Fibroblast of skin of left quadriceps (primary cell): ENCODE measurements around the gene INTS3.
"Not testable (repeated sequence)": the region's sequence is repeated elsewhere in the genome, so short reads cannot be mapped to it uniquely, and the experiment has no call there.

Experiments
- DNase-seq, 2 experiments: peaks; one replicate each; pipeline ENCODE4 v3.0.0-alpha.2; 2013; ENCODE audit warnings: low read depth in 2 of 2

INTS3 gene

DNA sequence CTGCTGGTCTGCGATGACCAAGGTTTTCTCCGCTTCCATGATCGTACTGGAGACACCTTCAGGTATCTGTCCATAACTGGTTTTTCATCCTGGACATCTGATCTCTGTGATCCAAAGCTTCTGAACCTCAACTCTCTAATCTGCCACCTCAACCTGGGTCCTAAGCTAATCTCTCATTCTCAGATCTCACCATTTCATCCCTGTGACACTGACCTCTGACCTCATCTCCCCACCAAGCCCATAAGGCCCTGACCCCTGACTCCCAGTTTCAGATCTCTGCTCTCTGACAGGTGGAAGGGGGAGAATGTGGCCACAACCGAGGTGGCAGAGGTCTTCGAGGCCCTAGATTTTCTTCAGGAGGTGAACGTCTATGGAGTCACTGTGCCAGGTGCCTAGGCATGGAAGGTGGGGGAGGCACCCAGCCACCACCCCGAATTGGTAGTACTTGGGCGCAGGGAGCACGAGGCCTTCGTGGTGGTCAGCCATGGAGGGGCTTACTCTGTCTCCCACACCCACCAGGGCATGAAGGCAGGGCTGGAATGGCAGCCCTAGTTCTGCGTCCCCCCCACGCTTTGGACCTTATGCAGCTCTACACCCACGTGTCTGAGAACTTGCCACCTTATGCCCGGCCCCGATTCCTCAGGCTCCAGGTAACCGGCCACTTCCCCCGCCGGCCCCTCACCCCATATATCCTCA is 51.1 kb downstream of the INTS3 start:
- no peak for DNase-seq

DNA sequence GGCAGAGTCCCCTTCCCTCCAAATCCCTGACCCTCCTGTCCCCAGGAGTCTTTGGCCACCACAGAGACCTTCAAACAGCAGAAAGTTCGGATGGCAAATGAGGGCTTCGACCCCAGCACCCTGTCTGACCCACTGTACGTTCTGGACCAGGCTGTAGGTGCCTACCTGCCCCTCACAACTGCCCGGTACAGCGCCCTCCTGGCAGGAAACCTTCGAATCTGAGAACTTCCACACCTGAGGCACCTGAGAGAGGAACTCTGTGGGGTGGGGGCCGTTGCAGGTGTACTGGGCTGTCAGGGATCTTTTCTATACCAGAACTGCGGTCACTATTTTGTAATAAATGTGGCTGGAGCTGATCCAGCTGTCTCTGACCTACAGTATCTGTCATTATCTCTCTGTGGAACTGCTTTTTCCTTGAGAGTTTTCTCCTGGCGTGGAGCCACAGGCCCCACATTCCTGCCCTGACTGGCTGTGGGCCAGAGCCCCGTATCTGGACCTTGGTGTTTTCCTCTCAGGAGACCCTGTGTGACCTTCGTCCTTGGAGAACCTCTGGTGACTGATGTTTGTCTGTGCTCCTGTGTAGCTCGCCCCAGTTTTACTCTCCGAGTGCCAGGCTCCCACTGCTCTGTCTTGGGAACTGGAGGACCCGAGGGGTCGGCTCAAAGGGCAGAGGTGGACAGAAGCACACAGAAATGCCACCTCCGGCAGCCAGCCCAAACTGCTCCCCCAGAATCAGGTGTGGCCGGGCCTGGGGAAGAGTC is 52.1 kb downstream of the INTS3 start:
- no peak for DNase-seq

DNA sequence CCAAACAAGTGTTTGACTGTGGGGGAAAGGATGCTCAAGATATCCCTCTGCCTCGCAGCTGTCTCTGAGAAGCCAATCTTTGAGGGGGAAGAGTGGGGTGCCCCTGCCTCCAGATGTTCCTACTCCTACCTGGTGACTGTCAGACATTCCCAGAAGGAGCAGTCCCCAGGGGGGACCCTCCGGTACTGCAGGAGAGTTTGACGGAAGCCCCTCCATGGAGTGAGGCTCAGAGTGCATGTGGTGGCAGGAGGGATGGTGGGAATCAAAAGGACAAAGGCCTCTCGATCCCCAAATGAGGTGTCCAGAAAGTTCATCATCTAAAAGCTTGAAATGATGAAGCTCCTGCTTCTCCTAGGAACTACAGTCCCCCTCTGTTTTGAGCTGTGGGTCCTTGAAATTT is 52.7 kb downstream of the INTS3 start:
- DNase-seq, result no peak

DNA sequence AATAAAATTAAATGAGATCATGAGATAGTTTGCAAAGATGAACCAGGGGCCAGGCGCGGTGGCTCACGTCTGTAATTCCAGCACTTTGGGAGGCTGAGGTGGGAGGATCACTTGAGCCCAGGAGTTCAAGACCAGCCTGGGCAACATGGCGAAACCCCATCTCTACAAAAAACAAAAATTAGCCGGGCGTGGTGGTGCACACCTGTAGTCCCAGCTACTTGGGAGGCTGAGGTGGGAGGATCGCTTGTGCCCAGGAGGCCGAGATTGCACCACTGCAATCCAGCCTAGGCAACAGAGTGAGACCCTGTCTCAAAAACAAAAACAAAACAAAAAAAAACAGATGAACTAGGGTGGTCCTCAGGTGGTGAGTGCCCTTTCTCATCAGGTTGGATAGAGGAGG is 54.8 kb downstream of the INTS3 start:
- not testable (repeated sequence) for DNase-seq

DNA sequence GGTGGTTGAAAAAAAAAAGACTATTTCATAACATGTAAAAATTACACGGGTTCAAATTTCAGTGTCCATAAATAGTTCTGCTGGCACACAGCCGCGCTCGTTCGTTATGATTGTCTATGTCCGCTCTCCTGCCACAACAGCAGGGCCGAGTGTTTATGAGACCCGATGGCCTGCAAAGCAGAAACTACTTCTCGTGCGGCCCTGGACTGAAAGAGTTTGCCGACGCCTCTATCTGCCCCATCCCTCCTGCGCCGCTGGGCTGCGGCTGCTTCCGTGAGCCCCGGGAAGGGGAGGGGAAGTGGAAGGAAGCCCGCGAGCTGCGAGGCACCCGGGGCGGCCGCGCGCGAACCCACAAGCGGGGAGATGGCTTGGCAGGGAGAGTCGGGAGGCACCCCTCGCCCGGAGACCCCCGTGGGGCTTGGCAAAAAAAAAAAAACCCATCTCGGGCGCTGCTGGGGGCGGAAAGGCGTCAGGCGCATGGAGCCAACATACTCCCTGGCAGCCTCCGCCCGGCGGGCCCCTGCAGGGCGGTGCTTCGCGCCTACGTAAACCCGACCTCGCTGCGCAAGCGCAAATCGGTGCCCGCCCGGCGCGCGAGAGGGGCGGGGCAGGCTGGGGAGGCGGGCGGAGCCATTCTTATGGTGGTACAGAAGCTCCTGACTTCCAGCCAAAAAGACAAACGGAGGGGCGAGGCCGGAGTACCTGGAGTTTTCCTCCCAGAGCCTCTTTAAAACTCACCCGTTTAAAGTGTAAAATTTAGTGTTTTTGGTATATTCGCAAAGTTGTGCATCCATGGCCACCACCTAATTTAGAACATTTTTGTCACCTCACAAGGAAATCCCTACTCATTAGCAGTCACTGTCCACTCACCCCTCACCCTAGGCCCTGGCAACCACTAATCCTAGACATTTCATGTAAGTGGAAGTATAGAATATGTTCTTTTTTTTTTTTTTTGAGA is 55.7 kb downstream of the INTS3 start:
- peak; percentile 71 to 78 for DNase-seq

- no peak for DNase-seq
Observed at GRCh38 chr1:153786038-153786790, 58.4 kb downstream of the INTS3 start.

GRCh38 chr1:153789478-153790034 is 61.7 kb downstream of the INTS3 start:
- DNase-seq, result no peak

GRCh38 chr1:153790313-153790965 is 62.6 kb downstream of the INTS3 start:
- DNase-seq, result peak; percentile 40 to 46

DNA sequence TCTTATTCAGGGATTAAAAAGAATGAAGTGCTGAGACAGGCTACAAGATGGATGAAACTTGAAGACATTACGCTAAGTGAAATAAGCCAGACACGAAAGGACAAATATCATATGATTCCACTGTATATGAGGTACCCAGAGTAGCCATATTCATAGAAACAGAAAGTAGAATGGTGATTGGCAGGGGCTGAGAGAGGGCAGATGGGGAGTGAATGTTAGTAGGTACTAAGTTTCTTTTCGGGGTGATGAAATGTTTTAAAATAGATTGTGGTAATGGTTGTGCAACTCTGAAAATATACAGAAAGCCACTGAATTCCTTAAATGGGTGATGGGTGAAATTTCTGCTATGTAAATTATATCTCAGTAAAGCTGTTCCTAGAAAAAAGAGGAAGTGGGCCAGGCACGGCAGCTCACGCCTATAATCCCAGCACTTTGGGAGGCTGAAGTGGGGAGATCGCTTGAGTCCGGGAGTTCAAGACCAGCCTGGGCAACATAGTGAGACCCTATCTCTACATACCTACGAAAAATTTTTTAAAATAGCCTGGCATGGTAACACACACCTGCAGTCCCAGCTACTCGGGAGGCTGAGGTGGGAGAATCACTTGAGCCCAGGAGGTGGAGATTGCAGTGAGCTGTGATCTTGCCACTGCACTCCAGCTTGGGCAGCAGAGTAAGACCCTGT is 63.3 kb downstream of the INTS3 start:
- peak; percentile 91 for DNase-seq

DNA sequence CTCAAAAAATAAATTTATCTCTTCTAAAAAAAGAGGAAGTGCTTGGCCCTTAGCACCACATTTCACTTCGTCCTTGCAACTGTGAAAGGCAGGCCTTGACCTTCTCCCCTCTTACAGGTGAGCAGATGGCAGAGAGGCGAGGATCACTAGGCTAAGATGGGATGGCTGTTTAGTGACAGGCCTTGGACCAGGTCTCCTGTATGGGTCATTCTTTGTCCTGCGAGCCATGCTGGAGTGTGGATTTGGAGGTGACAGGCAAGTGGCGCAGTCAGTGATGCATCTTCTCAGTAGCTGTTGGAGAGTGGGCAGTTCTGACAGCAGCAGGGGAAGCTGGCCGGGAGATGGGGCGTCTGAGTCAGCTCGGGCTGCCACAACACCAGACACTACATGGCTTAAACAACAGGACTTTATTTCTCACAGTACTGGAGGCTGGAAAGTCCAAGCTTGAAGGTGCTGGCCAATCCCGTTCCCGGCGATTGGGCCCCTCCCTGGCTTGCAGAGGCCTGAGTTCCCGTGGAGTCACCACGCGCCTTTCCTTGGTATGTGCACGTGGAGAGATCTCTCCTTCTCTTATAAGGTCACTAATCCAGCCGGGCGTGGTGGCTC is 63.9 kb downstream of the INTS3 start:
- no peak for DNase-seq

DNA sequence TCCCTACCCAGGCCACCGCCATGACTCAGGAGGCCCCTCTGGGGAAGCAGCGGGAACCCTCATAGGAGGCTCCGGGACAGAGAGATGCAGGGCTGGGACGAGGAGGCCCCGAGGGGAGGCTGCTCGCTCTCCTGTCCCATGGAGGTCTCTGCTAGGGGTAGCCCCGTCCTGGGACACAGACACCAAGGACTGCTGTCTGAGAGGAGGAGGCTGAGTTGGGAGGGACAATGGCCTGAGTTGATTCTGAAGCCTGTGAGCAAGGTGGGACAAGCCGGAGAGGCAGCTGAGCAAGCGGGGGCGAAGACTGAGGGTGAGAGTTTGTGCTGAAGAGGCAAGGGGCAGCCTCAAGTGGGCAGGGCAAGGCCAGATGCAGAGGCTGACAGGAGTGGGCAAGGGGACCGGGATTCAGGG is 64.8 kb downstream of the INTS3 start:
- no peak for DNase-seq

DNA sequence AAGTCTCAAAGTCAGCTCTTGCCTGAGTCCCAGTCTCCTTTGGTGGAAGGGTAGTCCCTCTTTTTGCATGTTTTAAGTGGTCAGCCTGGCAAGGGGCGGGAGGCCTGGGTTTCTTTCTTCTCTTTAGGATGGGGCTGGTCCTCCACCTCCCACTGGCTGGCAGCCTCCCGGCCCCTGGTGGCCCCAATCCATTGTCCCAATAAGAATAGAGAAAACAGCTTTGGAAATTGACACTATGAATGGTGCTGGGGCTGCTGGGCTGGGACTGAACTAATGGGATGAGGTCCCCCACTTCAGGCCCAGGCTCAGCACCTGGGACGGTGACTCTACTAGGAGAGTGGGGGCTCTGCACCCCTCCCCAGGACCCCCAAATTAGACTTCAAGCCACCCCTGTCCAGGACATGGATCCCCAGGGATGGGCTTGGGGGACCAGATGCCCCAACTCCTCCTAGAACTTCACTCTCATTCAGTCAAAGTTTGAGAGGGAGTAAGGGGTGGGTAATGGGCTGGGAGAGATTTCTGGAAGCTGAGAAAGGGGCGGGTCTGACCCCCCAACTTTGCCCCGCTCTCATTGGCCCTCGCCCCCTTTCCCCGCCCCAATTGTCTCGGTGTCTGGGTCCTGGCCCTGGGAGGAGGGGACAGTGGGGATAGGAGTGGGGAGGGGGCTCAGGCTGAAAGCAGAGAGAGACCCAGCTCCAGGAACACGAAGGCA is 65.6 kb downstream of the INTS3 start:
- no peak for DNase-seq

DNA sequence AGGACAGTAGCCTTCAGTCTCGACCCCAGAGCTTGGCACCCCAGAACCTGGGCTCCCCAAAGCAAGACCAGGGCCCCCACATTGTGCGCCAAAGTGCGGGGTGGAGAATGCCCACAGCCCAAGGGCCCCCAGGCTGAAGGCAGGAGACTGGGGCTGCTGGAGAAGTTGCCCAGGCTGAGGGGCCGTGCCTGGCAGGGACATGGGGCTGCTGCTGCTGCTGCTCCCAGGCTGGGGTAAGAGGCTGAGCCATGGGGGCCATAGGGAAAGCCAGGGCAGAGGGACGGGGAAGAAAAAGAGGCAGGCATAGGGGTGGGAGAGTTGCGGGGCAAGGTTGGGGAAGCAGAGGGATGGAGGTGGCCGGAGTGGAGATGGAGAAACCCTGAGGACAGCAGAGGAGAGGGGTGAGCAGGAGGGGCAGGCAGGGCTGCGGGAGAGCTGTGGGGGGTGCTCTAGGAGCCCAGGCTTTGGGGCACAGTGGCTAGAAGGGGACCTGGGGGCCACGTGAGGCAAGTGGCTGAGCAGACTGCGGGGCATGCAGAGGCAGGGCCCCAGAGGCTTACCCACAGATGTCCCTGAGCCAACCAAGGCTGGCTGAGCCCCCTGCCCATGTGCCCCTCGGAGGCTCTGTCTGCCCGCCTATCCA is 66.2 kb downstream of the INTS3 start:
- DNase-seq, result no peak

DNA sequence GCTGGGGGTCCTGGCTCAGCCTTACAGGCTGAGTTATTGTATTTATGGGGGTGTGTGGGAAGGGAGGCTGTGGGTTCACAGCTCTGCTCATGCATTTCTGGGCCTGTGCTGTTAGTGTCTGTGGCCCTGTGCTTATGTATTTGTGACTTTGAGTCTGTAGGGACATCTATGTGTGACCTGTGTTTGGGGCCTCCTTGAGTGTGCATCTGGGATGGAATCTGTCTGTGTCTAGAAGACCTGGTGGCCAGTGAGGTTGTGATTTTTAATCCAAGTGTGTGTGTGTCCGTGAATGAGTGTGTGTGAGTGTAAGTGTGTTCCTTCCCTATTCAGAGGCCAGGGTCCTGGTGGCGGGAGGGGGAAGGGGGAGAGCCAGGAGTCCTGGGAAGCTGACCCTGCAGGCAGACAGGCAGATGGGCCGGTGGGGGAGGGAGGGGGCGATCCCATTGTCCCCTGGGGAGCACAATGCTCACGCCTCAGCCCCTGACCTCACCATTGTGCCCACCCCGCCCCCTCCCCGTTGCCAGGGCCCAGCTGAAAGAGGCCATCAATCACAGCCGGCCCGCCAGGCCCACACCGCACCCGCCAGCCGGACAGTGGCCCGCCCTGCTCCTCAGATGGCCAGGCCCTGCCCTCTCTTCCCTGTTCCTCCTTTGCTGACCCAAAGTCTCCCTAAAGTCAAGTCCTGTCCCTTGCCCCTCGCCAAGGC is 66.9 kb downstream of the INTS3 start:
- DNase-seq, result no peak

DNA sequence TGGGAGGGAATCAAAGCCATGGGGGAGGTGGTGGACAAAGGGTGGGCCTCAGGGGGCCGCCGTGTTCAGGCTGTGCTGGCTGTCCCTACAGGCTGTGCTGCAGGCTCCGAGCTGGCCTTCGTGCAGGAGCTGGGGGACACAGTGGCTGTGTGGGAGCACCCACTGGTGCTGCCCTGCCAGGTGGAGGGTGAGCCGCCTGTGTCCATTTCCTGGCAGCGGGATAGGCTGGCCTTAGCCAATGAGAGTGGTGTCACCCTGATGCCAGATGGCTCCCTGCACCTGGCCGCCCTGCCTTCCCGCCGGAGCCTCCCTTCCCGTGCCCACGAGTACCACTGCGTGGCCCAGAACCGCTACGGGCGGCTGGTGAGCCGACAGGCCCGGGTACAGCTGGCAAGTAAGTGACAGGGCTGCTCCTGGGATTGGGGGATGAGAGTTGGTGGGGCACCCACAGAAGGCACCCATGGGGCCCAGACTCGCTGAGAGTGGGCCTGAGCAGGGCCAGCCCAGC is 67.5 kb downstream of the INTS3 start:
- no peak for DNase-seq

GRCh38 chr1:153795934-153796785 is 68.3 kb downstream of the INTS3 start:
- DNase-seq, result no peak
